ENCODE data around the gene SOX11. TPM values are rescaled to one million over a fixed set of nuclear protein-coding genes. Genes with fewer than 3 reads are reported as not detected.
"Not testable (repeated sequence)": the region's sequence is repeated elsewhere in the genome, so short reads cannot be mapped to it uniquely, and the experiment has no call there.

Gene SOX11
- total RNA-seq, result 1 to 10 TPM; 2.6 to 3.6 (median 2.9) TPM
- polyA plus RNA-seq, result under 1 TPM in 2 of 3 donors, not detected in 1; under 0.01 to 0.12 TPM

- Histone ChIP-seq H3K4me3 (peak within 1 kb of the TSS; percentile 27 to 52 (median 48)), H3K9me3 (no peaks in the 10 kb centered on the region), H3K4me1 (peaks cover 0 to 52% (median 35%) of the 10 kb centered on the region in 4 donors), H3K27me3 (peaks cover 28 to 82% (median 51%) of the 10 kb centered on the region in 3 donors), H3K36me3 (no peaks in the 10 kb centered on the region), H3K27ac (peak within 1 kb of the TSS; percentile 20 to 84 (median 78))
- intact Hi-C loops (cut with DNase I), result loop anchor here (5.0 to 10.0 kb wide), 3 partner anchors 170 to 407 kb away; no protein-coding TSS in a partner anchor
- TF ChIP-seq POLR2AphosphoS5 (IDR thresholded peaks at IDR 0.05) (peak; percentile 64 to 85 (median 78)), POLR2A (IDR thresholded peaks at IDR 0.05) (no peak)
- peak; percentile 91 for DNase-seq
- WGBS, 2 donors, result 5 to 31% methylated on average over 60 of the region's 60 CpGs
Measured at GRCh38 chr2:5691985-5692529, at the start of gene SOX11. Gene SOX11, plus strand, starts transcription at chr2:5692384. Its CDS starts 338 bp downstream, at chr2:5692722.

- H3K27ac ChIP-seq; H3K36me3 ChIP-seq; H3K27me3 ChIP-seq; H3K9me3 ChIP-seq; DNase-seq; intact Hi-C loops (cut with DNase I); H3K4me1 ChIP-seq; H3K4me3 ChIP-seq: not testable (repeated sequence)
- 42 to 74% methylated on average over 2 of the region's 2 CpGs for WGBS, 2 donors
Measured at GRCh38 chr2:5652734-5653133, 39.5 kb upstream of the SOX11 start.

- DNase-seq; H3K27me3 ChIP-seq; H3K27ac ChIP-seq; H3K4me1 ChIP-seq; H3K4me3 ChIP-seq; H3K36me3 ChIP-seq; intact Hi-C loops (cut with DNase I); H3K9me3 ChIP-seq: not testable (repeated sequence)
- 77 to 85% methylated on average over 4 of the region's 4 CpGs for WGBS, 2 donors
Measured at GRCh38 chr2:5653756-5654155, 38.4 kb upstream of the SOX11 start.

- TF ChIP-seq EP300 (IDR thresholded peaks at IDR 0.05) (no peak), POLR2A (IDR thresholded peaks at IDR 0.05) (no peak), CTCF (IDR thresholded peaks at IDR 0.05) (no peak), POLR2AphosphoS5 (IDR thresholded peaks at IDR 0.05) (no peak)
Measured at GRCh38 chr2:5657231-5657630, 35.0 kb upstream of the SOX11 start.

GRCh38 chr2:5660591-5660990 is 31.6 kb upstream of the SOX11 start:
- Histone ChIP-seq H3K9me3 (no peaks in the 10 kb centered on the region), H3K4me3 (no peak overlapping the region), H3K27ac (no peak overlapping the region), H3K27me3 (no peaks in the 10 kb centered on the region), H3K36me3 (no peaks in the 10 kb centered on the region), H3K4me1 (no peaks in the 10 kb centered on the region)
- 64 to 70% methylated on average over 3 of the region's 3 CpGs for WGBS, 2 donors
- TF ChIP-seq POLR2A (IDR thresholded peaks at IDR 0.05) (no peak), CTCF (IDR thresholded peaks at IDR 0.05) (no peak), EP300 (IDR thresholded peaks at IDR 0.05) (no peak)
- no peak for DNase-seq
- intact Hi-C loops (cut with DNase I), result no loop called here

More at GRCh38 chr2:5657231-5657630, 35.0 kb upstream of the SOX11 start:
- WGBS, 2 donors, result 69 to 83% methylated on average over 4 of the region's 4 CpGs
- H3K27me3 ChIP-seq, result no peaks in the 10 kb centered on the region
- H3K4me3 ChIP-seq, result no peak overlapping the region
- intact Hi-C loops (cut with DNase I), result no loop called here
- no peak overlapping the region for H3K27ac ChIP-seq
- H3K9me3 ChIP-seq, result no peaks in the 10 kb centered on the region
- H3K4me1 ChIP-seq, result no peaks in the 10 kb centered on the region
- no peak for DNase-seq
- H3K36me3 ChIP-seq, result no peaks in the 10 kb centered on the region

GRCh38 chr2:5661362-5661761 is 30.8 kb upstream of the SOX11 start:
- DNase-seq, result no peak
- H3K9me3 ChIP-seq, result no peaks in the 10 kb centered on the region
- no peaks in the 10 kb centered on the region for H3K4me1 ChIP-seq
- H3K27ac ChIP-seq, result no peak overlapping the region
- intact Hi-C loops (cut with DNase I), result no loop called here
- TF ChIP-seq EP300 (IDR thresholded peaks at IDR 0.05) (no peak), POLR2A (IDR thresholded peaks at IDR 0.05) (no peak), POLR2AphosphoS5 (IDR thresholded peaks at IDR 0.05) (no peak), CTCF (IDR thresholded peaks at IDR 0.05) (no peak)
- WGBS, 2 donors, result 83 to 87% methylated on average over 5 of the region's 5 CpGs
- no peaks in the 10 kb centered on the region for H3K36me3 ChIP-seq
- H3K4me3 ChIP-seq, result no peak overlapping the region
- no peaks in the 10 kb centered on the region for H3K27me3 ChIP-seq
